Measurements from ENCODE around the gene TMEM184A. TPM values are rescaled to one million over a fixed set of nuclear protein-coding genes. Genes with fewer than 3 reads are reported as not detected.
A peak's percentile ranks its signal among the peaks of the same experiment; 100 is the strongest.

TMEM184A gene
- total and polyA plus RNA-seq, 2 experiments from 2014 or later = 0.18 to 0.66 TPM

DNA sequence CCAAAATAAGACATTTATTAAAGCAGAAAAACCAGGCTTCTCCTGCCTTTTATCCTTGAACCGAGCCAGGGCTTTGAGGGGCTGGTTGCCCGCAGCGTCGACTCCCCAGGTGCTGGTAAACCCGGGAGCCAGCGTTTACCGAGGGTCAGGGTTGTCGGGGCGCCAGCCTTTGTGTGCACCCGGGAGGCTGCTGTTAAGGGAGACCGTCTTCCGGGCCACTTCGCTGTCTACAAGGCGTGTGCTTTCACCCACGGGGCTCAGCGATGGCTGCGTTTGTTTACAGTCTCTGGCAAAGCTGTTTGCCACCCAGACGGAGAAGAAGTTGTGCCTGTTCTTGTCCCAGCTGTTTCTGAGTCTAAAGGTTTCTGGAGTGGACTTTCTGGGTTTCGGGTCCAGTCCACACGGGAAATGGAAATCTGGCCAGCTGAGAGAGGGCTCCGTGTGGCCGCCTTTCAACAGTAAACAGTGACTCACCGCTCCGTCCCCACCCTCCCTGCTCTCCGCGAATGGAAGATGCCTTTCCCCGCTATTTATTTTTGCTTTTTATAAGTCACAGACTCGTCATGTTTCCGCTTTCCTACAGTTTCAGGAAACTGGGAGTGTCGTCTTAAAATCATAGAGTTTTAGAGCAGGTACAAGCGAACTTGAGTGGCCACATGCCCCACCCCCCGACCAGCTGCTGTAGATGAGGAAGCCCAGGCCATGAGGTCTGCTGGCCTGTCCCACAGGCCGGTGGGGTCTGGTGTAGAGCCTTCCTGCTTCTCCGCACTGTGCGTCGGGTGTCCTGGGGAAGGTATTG, 23.4 kb downstream of the TMEM184A start:
- H3K4me1 ChIP-seq (ENCODE audit: insufficient read depth) = peaks cover 20% of the 10 kb centered on the region
- no peak overlapping the region for H2AFZ ChIP-seq
- H3F3A ChIP-seq (replicated peaks; ENCODE audit: low read depth) = 0 out of 2 replicates have a peak, but pooled peaks cover 11% of the 10 kb centered on the region
- ATAC-seq (no peak; the same call in 2 of the 3 replicates), DNase-seq (ENCODE audit: low spot score) (no peak)
- peaks cover 29% of the 10 kb centered on the region for H3K27me3 Mint-ChIP-seq (ENCODE audit: insufficient read depth, low read depth, poor library complexity)
- no peaks in the 10 kb centered on the region for H3K9me3 Mint-ChIP-seq
- peak overlapping the region; percentile 55; the same call in 1 of the 2 replicates for H3K4me3 ChIP-seq
- H3K27ac ChIP-seq (ENCODE audit: low read depth) = peak overlapping the region; percentile 50
- H3K4me2 ChIP-seq = peak overlapping the region; percentile 78; the same call in 1 of the 2 replicates
- H4K20me1 ChIP-seq (replicated peaks; ENCODE audit: insufficient read depth) = no peaks in the 10 kb centered on the region; the same call in 1 of the 2 replicates
- no peaks in the 10 kb centered on the region for H3K36me3 ChIP-seq (ENCODE audit: insufficient read depth)
- TF ChIP-seq, protein P1, sequence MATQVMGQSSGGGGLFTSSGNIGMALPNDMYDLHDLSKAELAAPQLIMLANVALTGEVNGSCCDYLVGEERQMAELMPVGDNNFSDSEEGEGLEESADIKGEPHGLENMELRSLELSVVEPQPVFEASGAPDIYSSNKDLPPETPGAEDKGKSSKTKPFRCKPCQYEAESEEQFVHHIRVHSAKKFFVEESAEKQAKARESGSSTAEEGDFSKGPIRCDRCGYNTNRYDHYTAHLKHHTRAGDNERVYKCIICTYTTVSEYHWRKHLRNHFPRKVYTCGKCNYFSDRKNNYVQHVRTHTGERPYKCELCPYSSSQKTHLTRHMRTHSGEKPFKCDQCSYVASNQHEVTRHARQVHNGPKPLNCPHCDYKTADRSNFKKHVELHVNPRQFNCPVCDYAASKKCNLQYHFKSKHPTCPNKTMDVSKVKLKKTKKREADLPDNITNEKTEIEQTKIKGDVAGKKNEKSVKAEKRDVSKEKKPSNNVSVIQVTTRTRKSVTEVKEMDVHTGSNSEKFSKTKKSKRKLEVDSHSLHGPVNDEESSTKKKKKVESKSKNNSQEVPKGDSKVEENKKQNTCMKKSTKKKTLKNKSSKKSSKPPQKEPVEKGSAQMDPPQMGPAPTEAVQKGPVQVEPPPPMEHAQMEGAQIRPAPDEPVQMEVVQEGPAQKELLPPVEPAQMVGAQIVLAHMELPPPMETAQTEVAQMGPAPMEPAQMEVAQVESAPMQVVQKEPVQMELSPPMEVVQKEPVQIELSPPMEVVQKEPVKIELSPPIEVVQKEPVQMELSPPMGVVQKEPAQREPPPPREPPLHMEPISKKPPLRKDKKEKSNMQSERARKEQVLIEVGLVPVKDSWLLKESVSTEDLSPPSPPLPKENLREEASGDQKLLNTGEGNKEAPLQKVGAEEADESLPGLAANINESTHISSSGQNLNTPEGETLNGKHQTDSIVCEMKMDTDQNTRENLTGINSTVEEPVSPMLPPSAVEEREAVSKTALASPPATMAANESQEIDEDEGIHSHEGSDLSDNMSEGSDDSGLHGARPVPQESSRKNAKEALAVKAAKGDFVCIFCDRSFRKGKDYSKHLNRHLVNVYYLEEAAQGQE (IDR thresholded peaks at IDR 0.05; ENCODE audit: unreplicated experiment) = no peak
- no peak for TF ChIP-seq NANOG (IDR thresholded peaks at IDR 0.05; ENCODE audit: borderline replicate concordance)
- TF ChIP-seq EZH2phosphoT487 (IDR thresholded peaks at IDR 0.05; ENCODE audit: unreplicated experiment) = no peak
- TF ChIP-seq, protein P2, sequence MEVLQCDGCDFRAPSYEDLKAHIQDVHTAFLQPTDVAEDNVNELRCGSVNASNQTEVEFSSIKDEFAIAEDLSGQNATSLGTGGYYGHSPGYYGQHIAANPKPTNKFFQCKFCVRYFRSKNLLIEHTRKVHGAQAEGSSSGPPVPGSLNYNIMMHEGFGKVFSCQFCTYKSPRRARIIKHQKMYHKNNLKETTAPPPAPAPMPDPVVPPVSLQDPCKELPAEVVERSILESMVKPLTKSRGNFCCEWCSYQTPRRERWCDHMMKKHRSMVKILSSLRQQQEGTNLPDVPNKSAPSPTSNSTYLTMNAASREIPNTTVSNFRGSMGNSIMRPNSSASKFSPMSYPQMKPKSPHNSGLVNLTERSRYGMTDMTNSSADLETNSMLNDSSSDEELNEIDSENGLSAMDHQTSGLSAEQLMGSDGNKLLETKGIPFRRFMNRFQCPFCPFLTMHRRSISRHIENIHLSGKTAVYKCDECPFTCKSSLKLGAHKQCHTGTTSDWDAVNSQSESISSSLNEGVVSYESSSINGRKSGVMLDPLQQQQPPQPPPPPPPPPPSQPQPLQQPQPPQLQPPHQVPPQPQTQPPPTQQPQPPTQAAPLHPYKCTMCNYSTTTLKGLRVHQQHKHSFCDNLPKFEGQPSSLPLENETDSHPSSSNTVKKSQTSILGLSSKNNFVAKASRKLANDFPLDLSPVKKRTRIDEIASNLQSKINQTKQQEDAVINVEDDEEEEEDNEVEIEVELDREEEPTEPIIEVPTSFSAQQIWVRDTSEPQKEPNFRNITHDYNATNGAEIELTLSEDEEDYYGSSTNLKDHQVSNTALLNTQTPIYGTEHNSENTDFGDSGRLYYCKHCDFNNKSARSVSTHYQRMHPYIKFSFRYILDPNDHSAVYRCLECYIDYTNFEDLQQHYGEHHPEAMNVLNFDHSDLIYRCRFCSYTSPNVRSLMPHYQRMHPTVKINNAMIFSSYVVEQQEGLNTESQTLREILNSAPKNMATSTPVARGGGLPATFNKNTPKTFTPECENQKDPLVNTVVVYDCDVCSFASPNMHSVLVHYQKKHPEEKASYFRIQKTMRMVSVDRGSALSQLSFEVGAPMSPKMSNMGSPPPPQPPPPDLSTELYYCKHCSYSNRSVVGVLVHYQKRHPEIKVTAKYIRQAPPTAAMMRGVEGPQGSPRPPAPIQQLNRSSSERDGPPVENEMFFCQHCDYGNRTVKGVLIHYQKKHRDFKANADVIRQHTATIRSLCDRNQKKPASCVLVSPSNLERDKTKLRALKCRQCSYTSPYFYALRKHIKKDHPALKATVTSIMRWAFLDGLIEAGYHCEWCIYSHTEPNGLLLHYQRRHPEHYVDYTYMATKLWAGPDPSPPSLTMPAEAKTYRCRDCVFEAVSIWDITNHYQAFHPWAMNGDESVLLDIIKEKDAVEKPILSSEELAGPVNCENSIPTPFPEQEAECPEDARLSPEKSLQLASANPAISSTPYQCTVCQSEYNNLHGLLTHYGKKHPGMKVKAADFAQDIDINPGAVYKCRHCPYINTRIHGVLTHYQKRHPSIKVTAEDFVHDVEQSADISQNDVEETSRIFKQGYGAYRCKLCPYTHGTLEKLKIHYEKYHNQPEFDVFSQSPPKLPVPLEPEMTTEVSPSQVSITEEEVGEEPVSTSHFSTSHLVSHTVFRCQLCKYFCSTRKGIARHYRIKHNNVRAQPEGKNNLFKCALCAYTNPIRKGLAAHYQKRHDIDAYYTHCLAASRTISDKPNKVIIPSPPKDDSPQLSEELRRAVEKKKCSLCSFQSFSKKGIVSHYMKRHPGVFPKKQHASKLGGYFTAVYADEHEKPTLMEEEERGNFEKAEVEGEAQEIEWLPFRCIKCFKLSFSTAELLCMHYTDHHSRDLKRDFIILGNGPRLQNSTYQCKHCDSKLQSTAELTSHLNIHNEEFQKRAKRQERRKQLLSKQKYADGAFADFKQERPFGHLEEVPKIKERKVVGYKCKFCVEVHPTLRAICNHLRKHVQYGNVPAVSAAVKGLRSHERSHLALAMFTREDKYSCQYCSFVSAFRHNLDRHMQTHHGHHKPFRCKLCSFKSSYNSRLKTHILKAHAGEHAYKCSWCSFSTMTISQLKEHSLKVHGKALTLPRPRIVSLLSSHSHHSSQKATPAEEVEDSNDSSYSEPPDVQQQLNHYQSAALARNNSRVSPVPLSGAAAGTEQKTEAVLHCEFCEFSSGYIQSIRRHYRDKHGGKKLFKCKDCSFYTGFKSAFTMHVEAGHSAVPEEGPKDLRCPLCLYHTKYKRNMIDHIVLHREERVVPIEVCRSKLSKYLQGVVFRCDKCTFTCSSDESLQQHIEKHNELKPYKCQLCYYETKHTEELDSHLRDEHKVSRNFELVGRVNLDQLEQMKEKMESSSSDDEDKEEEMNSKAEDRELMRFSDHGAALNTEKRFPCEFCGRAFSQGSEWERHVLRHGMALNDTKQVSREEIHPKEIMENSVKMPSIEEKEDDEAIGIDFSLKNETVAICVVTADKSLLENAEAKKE (CRISPR knock-in tag; IDR thresholded peaks at IDR 0.05) = no peak
- TF ChIP-seq JUNB (IDR thresholded peaks at IDR 0.05; ENCODE audit: unreplicated experiment) = no peak
- TF ChIP-seq POLR2AphosphoS5 (IDR thresholded peaks at IDR 0.05; ENCODE audit: low read depth) = no peak
- no peak for TF ChIP-seq CREB1 (CRISPR knock-in tag; IDR thresholded peaks at IDR 0.05; ENCODE audit: low read depth)
- TF ChIP-seq ZNF114 (CRISPR knock-in tag; IDR thresholded peaks at IDR 0.05) = no peak
- 0 out of 2 replicates have a peak overlapping the region, but pooled peaks have one; percentile 48 for H3K27ac Mint-ChIP-seq
- peaks cover 36% of the 10 kb centered on the region for H3K4me1 Mint-ChIP-seq
- no peaks in the 10 kb centered on the region for H3K27me3 ChIP-seq (ENCODE audit: insufficient read depth)
- H3K79me2 ChIP-seq (replicated peaks; ENCODE audit: insufficient read depth) = peaks cover 63% of the 10 kb centered on the region
- peaks cover 3% of the 10 kb centered on the region; the same call in 1 of the 3 replicates for H3K36me3 Mint-ChIP-seq (ENCODE audit: low read depth)
- no peaks in the 10 kb centered on the region for H3K9me2 ChIP-seq (ENCODE audit: insufficient read depth)
- peak overlapping the region; percentile 84 for H3K4me3 Mint-ChIP-seq
